Nephron progenitor cell (in vitro differentiated cells): Measurements from ENCODE around the gene RBL2.

Source experiments
- DNase-seq: peaks from one replicate; pipeline ENCODE4 v3.0.0; 2021
- H3K27ac Mint-ChIP-seq: 2 replicates; pipeline ENCODE4 v1.8.0; 2021; ENCODE audit warnings: mild to moderate bottlenecking, moderate library complexity, mixed read lengths
- H3K27me3 Mint-ChIP-seq: 2 replicates; pipeline ENCODE4 v1.8.0; 2021; ENCODE audit warnings: mild to moderate bottlenecking, low read depth, mixed read lengths; ENCODE audit not compliant: poor library complexity
- H3K36me3 Mint-ChIP-seq: 2 replicates; pipeline ENCODE4 v1.8.0; 2021; ENCODE audit warnings: low read depth, mixed read lengths
- H3K4me1 Mint-ChIP-seq: 2 replicates; pipeline ENCODE4 v1.8.0; 2021; ENCODE audit warnings: mixed read lengths
- H3K4me3 Mint-ChIP-seq: 2 replicates; pipeline ENCODE4 v1.8.0; 2021; ENCODE audit warnings: mild to moderate bottlenecking, moderate library complexity, mixed read lengths
- H3K9me3 Mint-ChIP-seq: 2 replicates; pipeline ENCODE4 v1.8.0; 2021; ENCODE audit warnings: mild to moderate bottlenecking, moderate library complexity, mixed read lengths
- CTCF ChIP-seq: fragments of 200-600 bp; sonication (generic); IDR thresholded peaks from 2 replicates; pipeline ENCODE4 v1.5.0; 2021; ENCODE audit warnings: antibody characterized with exemption

RBL2 gene

GRCh38 chr16:53503991-53504663, 69.9 kb downstream of the RBL2 start:
- Mint-ChIP-seq H3K27ac (peak overlapping the region; percentile 99), H3K4me1 (peaks cover 42% of the 10 kb centered on the region), H3K9me3 (no peaks in the 10 kb centered on the region), H3K27me3 (peaks cover 23% of the 10 kb centered on the region), H3K36me3 (peaks cover 2% of the 10 kb centered on the region), H3K4me3 (peak overlapping the region; percentile 92)
- peak; percentile 14 for DNase-seq
- no peak for TF ChIP-seq CTCF

- no peak for TF ChIP-seq CTCF
- Mint-ChIP-seq H3K27me3 (peaks cover 23% of the 10 kb centered on the region), H3K4me3 (peak overlapping the region; percentile 92), H3K36me3 (no peaks in the 10 kb centered on the region), H3K27ac (peak overlapping the region; percentile 99), H3K9me3 (no peaks in the 10 kb centered on the region), H3K4me1 (peaks cover 43% of the 10 kb centered on the region)
- DNase-seq = no peak
Observed at GRCh38 chr16:53504665-53505064, 70.4 kb downstream of the RBL2 start.

- TF ChIP-seq CTCF = no peak
- Mint-ChIP-seq H3K9me3 (no peaks in the 10 kb centered on the region), H3K36me3 (no peaks in the 10 kb centered on the region), H3K27ac (no peak overlapping the region), H3K4me3 (no peak overlapping the region), H3K4me1 (peaks cover 53% of the 10 kb centered on the region), H3K27me3 (peaks cover 14% of the 10 kb centered on the region)
- DNase-seq = no peak
Observed at GRCh38 chr16:53506254-53506653, 72.0 kb downstream of the RBL2 start.

GRCh38 chr16:53507464-53508179, 73.4 kb downstream of the RBL2 start:
- Mint-ChIP-seq H3K4me3 (no peak overlapping the region), H3K27me3 (peaks cover 8% of the 10 kb centered on the region), H3K4me1 (peaks cover 49% of the 10 kb centered on the region), H3K27ac (no peak overlapping the region), H3K36me3 (no peaks in the 10 kb centered on the region), H3K9me3 (peaks cover 4% of the 10 kb centered on the region)
- DNase-seq = no peak
- no peak for TF ChIP-seq CTCF

GRCh38 chr16:53509906-53510703, 75.8 kb downstream of the RBL2 start:
- Mint-ChIP-seq H3K27ac (no peak overlapping the region), H3K27me3 (peaks cover 6% of the 10 kb centered on the region), H3K36me3 (peaks cover 5% of the 10 kb centered on the region), H3K9me3 (peaks cover 25% of the 10 kb centered on the region), H3K4me3 (no peak overlapping the region), H3K4me1 (peaks cover 32% of the 10 kb centered on the region)
- DNase-seq = peak; percentile 66
- peak; percentile 97 for TF ChIP-seq CTCF
